Medulla oblongata (tissue), 1 donor: ENCODE data around the gene HTR4.
"Not testable (repeated sequence)": the region's sequence is repeated elsewhere in the genome, so short reads cannot be mapped to it uniquely, and the experiment has no call there.

Experiments used
- DNase-seq: peaks from one replicate; pipeline ENCODE4 v3.0.0-alpha.2; 2015; ENCODE audit errors: extremely low spot score

Gene HTR4

DNA sequence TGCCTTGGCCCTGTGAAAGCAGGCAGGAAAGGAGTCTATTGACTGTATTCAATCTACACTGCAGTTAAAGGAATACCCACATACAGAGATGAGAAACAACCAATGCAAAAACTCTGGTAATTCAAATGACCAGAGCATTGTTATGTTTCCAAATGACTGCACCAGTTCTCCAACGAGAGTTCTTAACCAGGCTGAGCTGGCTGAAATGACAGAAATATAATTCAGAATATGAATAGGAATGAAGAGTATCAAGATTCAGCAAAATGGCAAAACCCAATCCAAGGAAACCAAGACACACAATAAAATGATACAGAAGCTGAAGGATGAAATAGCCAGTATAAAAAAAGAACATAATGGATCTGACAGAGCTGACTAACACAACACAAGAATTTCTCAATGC is 119.1 kb downstream of the HTR4 start:
- no peak for DNase-seq

DNA sequence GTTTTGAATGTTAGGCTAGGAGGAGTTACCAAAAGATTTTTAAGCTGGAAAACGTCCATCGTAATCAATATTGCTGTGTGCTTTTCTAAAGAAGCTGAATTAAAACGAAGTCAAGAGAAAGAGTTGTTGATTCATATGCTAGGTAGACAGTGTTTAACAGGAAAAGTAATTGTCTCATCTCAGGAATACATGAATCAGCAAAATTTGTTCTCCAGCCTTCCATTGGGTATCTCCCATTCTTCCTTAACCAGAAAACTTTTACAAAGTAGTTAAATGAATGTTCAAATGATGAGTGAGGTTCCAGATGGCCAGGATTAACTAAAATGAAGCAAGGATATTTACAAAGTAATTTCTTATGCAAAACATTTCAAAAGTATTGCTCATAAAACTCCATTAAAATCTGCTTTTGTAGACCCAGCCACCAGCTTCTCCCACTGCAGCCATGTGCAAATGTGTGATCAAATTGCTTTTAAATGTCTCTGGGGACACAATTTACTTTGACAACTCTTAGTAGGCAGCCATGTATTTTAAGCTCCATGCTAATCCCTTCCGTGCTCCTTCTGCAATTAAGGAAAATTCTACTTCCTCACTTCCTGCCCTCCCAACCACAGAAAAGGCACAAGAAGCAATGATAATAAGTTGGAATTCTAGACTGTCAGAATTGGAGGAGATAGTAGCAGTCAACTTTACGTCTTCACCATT is 121.2 kb downstream of the HTR4 start:
- DNase-seq: no peak

DNA sequence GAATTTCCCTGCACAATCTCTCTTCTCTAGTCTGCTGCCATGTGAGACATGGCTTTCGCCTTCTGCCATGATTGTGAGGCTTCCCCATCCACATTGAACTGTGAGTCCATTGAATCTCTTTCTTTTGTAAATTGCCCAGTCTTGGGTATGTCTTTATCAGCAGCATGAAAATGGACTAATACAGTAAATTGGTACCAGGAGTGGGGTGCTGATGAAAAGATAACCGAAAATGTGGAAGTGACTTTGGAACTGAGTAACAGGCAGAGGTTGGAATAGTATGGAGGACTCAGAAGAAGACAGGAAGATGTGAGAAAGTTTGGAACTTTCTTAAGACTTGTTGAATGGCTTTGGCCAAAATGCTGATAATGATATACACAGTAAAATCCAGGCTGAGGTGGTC is 124.9 kb downstream of the HTR4 start:
- not testable (repeated sequence) for DNase-seq

DNA sequence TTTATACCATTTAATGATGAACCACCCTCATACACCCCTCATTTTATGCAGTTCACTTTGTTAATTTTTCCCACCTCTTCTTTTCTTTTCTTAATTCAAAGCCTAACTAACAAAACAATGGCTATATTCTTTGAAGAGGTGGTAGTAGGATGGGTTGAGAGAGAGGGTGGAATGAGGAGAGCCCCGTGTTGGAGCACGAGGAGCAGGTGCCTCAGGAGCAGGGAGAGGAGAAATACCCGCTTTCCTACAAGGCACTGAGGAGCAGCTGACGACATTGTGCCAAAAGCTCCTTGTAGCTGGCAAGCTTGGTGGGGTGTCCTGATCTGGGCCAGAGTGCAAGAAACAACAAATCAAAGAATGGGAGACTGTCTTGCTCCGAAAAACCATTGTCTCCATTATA is 129.6 kb downstream of the HTR4 start:
- DNase-seq: no peak

DNA sequence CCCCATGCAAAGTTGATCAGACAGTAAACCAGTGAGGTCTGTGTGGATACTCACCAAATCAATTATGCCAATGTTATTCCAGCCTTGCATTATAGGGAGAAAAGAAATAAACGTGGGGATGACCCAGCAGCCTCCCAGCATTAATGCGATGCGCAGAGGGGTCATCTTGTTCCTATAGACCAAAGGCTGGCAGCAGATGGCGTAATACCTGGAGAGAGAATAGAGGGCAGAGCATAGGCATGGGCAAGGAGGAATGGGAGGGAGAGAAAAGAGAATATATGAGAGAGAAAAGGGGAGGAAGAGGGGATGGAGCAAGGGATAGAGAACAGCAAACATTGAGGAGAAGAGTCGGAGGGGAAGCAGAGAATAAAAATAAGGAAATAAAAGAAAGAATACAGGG is 131.2 kb downstream of the HTR4 start:
- no peak for DNase-seq

DNA sequence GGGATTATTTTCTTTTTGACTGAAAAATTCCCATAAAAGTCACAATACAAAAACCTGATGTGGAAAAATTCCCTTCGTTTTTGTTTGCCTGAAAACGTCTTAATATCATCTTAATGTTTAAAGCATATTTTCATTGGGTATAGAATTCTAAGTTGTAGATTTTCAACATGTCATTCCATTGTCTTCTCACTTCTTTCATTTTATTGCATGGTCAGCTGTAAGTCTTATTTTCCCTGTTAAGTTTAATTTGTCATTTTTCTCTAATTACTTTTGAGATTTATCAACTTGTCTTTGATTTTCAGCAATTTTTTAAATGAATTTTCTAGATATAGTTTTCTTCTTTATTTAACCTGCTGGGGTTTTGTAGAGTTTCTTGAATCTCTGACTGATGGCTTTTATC is 138.9 kb downstream of the HTR4 start:
- no peak for DNase-seq

DNA sequence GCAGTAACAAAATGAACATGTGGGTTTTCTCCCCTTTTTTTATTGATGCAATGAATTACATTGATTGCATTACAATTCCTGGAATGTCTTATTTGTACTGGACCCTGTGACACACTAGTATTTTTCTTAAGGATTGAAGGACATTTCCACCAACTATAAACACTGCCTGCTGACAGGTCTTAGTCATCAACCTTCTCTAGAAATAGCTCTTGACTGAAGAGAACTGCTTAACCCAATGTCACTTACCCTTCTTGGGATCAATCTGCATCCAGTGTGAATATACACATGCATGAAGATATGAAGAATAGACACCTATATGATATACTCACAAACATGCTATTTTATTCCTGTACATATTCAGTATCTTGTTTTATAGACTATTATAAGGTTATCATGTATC is 140.0 kb downstream of the HTR4 start:
- no peak for DNase-seq

DNA sequence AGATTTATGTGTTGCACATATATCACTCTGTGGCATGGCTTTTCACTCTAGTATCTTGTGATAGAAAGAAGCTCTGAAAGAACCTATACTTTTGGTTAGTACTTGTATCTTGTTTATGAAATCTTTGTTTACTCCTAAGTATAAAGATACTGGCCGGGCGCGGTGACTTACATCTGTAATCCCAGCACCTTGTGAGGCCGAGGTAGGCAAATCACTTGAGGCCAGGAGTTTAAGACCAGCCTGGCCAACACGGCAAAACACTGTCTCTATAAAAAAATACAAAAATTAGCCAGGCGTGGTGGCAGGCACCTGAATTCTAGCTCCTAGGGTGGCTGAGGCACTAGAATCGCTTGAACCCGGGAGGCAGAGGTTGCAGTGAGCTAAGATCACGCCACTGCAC is 141.8 kb downstream of the HTR4 start:
- DNase-seq: no peak

DNA sequence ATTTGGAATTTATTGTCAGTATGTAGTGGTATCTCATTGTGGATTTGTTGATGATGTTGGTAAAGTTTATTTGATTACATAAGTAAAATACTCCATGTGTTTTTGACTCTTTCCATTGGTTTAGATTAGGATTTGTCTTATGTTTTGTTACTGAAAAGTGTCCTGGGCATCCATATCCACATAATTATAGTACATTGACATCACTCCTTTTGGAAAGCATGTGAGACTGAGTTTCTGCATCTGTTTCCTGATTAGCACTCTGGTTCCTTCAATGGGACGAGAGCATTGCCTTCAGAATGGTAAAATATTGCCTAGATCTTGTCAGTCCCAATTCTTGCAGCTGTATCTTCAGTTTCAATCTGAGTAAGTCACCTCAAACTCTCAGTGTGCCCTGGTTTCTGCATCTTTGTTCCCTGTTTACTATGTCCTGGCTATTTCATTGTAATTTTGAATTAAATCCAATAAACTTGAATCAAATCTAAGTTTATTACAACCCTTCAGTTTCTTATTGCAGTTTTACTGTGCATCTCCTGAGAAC is 142.4 kb downstream of the HTR4 start:
- DNase-seq: peak; percentile 42

DNA sequence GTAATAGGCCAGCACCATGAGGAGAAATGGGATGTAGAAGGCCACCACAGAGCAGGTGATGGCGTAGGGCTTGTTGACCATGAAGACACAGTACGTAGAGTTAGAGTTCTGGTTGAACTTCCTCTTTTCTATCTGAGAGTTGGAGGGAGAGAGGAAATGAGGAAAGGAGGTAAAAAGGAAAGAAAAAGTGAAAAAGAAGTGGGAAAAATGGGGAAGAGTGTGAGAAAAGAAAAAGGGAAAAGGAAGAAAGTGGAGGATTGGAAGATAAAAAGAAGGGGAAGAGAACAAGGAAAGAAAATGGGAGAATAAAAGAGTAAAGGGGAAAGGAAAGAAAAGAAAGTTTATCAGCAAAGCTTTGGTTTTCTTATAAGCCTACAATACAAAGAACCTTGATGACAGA is 144.4 kb downstream of the HTR4 start:
- DNase-seq: no peak

DNA sequence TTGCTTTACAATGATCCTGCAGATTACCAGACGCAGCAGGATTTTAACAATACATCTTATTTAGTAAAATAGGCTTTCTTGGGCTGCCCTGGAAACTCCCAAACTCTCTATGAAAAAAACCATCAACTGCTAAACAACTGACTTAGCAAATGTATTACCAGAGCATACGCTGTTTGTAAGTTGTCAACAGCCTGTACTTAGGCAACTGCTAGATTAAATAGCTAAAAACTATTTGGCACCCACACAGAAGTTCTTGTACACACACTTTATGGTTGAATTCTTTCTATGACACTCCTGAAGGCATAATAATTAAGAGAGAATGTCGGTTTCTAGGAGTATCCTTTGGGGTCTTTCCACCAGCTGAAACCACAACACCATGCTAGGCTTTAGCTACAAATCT is 146.7 kb downstream of the HTR4 start:
- no peak for DNase-seq

DNA sequence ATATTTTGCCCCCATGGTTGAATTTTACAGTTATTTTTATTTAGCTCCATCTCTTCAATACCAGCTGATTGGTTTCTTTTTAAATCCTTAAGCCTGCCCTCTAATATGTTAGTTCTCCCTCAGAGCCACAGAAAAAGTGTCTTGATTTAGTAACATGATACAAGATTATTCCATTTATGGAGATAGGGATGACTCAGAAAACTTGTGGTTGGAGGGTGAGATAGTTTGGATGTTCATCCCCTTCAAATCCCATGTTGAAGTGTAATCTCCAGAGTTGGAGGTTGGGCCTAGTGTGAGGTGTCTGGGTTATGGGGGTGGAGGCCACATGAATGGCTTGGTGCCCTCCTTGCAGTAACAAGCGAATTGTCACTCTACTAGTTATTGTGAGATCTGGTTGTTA is 154.9 kb downstream of the HTR4 start:
- no peak for DNase-seq

DNA sequence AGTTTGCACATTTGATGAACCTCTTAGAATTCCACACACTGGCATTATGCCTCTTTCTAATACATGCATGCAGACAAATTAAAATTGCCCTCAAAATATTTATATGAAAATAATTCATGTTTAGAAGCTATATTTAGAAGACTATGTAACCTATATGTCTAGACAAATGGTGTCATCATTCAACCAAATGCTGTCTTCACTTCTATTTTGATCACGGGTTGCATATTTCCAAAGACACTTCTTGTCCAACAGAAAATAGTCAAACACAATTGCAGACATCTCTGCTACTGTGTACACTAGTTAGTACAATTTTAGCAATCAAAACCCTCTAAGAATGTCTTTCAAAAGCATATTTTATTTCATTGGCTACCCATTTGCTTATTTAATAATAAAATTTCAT is 156.6 kb downstream of the HTR4 start:
- DNase-seq: no peak

DNA sequence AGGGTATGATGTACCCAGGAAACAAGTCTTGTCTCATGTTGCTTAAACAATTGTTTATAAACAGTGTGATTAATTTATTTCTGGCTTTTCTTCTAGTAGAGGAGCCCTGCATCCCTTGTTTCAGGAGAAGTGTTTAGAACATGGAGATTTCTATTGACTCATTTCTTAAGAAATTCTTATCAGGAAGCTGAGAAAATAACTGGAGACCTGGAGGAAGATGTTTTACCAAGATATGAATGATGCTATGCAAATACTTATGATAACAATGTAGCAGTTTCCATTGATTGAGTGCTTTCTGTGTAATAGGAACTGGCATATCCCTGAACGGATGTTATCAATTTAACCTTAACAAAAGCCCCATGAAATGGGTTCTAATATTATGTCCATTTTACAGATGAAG is 162.0 kb downstream of the HTR4 start:
- DNase-seq: no peak

DNA sequence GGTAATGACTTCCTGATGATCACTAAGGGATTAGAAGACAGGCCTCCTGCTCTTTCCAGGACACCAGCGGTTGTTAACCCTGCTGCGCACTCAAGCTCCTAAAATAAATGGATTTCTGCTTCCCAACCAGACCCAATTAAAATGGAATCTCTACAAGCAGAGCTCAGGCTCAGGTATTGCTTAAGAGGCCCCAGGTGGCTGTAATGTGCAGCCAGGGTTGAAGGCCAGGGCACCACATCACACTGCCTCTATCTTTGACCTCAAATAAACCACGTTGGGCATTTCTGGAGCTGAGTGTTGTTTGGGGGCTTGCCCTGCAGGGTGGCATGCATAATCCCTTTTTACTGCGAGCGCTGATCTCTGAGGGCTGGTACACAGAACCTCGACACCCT is 162.5 kb downstream of the HTR4 start:
- DNase-seq: no peak

DNA sequence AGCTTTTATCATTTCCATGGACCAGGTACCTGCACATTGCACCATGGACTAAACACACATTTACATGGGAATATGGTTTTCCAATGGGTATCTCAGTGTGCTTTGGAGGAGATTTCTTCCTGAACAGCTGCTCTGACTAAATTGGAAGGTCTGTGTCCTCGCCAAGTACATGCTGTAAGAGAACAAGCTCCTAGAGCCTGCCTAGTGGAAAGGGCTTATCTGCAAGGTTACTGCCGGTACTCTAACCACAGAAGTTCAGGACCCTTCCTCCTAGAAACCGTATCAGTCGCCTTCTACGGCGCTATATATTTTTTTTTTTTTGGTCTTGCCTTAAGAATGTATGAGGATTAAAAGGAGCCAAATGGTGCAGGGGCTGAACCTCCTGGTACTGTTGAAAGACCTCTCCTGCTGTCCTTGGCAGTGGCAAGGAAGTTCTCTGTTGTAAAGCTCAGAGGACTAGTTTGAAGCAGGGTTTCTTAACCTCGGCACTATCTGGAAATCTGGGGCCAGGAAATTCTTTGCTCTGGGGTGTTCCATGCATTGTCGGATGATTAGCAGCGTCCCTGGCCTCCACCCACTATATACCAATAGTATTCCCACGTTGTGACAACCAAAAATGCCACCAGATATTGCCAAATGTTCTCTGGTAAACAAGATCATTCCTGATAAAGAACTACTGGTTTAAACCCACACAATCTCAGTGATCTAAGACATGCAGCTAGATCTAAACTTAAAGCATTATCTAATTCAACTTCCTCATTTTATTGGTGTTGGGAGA is 163.1 kb downstream of the HTR4 start:
- no peak for DNase-seq

DNA sequence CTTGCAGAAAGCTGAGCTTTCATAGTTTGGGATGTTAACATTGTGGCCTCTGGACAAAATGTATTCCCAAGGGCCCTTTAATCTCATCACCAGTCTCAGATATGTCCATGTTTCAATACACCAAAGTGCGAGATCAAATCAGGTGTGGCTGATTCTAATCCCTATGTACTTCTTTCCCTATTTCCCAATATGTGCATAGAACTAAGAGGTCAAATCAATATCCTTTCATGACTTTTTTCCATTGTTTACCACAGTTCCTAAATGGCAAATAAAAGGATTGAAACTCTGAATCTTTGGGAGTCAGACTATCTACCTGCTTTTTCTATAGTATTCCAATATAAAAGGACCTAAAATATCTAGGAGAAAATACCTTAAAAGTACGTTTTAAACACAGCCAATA is 165.6 kb downstream of the HTR4 start:
- no peak for DNase-seq

DNA sequence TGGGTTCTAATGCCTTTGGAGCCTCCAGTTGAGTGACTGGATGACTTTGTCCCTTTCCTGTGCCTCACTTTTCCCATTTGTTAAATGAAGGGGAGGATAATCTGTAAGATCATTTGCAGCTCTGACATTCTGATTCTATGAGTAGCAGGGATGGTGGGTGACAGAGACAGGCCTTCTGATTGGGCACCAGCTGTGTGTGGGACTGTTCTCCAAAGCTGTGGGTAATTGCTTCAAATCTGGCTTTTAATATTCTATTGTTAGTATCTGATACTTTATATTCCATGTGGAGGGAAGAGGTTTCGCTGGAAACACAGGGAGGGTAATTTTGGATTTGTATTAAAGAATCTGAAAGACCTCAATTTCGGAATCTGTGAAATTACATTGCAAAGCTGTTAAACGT is 167.9 kb downstream of the HTR4 start:
- no peak for DNase-seq

DNA sequence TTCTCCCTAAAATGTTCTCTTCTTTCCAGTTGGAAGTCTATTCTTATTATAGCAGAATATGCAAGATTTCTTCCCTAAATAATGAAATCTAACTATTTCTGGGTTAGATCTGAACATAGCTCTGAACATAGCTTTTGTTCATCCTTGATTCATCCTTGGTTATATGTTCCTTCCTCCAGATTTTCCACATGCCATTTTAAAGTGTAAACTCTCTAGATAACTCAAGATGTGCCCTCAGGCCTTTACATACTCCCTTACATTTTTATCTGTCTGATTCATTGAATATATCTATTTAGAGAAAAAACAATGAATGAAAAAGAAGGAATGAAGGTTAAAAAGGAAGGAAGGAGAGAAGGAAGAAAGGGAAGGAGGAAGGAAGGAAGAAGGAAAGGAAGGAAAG is 169.7 kb downstream of the HTR4 start:
- DNase-seq: no peak

DNA sequence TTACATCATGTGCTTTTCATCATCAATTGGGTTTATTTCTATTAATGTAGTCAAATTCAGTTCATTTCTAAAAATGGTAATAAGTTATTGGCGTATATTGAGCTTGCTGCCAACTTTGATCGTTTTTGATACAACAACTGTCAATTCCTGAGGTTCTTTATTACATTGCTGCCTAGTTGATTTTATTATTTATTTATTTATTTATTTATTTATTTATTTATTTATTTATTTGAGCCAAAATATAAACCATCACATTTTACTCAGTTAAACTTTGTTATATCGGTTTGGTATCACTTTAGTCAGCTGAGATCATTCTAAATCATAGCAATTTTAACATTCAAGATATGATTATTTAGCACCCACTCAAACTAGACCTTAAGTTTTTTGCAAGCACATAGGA is 170.6 kb downstream of the HTR4 start:
- no peak for DNase-seq

DNA sequence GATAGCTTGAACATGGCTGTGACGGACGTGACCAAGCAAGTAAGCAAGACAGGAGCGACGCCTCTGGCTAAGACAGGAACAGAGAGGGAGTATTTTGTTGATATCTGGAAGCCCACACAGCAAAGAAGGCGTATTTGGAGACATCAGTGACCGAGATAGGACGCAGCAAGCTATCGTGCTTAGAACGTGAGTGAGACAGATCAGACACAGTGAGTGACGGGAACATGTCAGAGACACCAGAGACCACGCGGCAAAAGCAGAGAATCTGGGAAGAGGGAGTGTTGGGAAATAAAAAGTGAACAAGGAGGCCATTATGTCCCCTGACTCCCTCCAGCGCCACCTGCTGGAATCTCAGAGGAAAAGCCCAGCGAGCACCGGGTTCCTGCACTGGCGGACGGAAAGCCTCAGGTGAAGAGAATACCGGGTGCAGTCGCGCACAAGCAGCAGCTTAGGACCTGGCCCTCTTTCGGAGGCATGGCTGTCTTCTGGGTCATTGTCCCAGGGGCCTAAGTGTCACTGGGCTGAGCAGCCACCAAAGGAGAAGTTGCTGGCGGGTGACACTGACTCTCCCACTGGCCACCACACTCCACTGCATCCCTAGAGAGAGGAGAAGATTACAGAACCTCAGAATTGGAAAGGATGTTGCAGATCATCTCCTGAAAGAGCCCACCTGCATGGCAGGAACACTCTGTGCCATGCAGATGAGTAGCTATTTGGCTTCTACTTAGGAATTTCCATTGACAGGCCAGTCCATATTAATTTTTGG is 171.4 kb downstream of the HTR4 start:
- peak; percentile 31 for DNase-seq

DNA sequence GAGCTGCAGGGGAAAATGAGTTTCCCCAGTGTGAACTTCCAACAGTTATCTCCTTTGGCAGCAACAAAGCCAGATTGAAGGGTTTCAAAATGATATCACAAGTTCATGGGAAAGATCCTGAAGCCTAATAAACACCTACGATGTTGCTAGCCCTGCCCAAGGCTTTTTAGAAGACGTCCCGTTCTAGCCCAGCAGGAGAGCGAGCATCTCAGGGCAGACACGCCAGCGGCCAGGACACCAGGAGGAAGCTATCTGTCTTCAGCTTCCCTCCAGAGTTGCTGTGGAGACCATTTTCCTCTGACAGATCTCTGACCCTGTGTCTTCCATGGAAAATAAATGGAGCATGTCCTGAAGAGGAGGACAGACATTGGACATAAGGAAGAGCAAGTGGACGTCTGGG is 172.1 kb downstream of the HTR4 start:
- no peak for DNase-seq

DNA sequence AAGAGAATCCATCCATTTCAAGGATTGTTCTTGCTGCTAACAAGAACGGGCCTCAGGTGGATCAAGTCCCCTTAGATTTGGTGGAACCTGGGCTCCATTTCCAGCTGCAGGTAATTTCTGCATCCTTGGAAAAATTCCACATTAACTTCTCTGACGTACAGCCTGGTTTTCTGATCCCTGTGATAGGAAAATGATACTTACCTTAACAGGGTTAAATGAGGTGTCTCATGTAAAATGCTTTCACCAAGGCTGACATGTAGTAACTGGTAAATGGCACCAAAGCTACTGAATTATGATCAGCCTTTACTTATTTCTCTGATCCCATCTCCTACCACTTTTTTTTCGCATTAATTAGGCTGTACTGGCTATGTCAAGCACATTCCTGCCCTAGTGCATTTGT is 176.9 kb downstream of the HTR4 start:
- no peak for DNase-seq
